Skin of body (tissue), 2 donors: Measurements from ENCODE around the gene NPB. TPM values are rescaled to one million over a fixed set of nuclear protein-coding genes. Genes with fewer than 3 reads are reported as not detected.

Experiments used
- DNase-seq: peaks from one replicate; lab custom pipeline; 2025; lab: John Stamatoyannopoulos, UW
- total RNA-seq: library from RNA; depleted of rRNA; stranded (reverse); fragments of >200 nt; gene quantifications from one replicate; pipeline ENCODE4 v1.2.3, GENCODE V29; 2014

Gene NPB
- 0.59 TPM for total RNA-seq

DNA sequence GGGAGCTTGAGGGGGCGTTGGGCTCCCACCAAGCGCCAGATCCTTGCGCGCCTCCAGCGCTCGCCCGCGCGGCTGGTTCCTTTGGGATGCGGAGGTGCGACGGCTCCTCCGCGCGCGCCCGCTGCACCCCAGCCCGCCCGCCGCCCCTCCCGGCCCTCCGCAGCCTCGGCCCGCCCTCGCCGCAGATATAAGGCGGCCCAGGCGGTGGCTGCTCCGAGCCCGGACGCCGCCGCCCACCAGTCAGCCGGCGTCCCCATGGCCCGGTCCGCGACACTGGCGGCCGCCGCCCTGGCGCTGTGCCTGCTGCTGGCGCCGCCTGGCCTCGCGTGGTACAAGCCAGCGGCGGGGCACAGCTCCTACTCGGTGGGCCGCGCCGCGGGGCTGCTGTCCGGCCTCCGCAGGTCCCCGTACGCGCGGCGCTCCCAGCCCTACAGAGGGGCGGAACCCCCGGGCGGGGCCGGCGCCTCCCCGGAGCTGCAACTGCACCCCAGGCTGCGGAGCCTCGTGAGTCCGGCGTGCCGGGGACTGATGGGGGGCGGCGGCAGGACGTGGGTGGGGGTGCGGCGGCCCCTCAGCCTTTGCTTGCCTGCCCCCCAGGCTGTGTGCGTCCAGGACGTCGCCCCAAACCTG, at the start of gene NPB:
Gene NPB, plus strand, starts transcription at position 216 of the 630 bp plus-strand sequence. Its CDS starts 40 bp downstream, at position 256.
- DNase-seq = no peak

DNA sequence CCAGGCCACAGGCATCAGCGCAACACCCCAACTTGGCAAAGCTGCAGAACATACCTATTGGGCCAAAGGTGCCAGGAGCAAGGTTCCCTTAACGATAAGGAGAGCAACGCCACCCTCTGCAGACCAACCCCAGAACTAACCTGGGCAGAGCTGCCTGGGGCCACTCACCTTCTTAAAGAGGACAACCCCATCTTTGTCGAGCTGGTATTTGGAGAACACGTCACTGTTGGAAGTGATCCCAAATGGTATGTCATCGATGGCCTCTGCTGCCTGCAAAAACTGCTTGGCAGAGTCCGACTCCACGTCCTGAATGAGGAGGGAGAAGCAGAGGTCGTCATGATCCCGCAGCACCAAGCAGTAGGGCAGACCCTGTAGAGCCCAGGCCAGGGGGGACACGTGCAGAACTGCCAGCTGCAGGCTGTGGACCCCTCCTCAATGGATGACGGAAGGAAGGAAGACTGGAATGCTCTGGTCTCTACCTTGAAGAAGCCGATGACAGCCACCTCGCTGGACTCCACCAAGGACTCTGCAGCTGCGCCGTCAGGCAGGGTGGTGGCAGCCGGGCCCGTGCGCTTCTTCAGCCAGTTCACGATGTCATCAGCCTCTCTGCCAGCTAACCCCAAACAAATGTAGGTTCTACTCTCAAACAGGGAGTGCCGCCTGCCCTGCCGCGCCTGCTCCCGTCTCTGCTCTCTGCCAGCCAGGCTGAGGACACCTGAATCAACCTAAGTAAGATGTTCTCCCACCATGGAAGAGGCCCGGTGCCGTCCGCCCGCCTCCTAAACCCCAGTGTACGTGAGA, 46.9 kb upstream of the NPB start:
- no peak for DNase-seq

DNA sequence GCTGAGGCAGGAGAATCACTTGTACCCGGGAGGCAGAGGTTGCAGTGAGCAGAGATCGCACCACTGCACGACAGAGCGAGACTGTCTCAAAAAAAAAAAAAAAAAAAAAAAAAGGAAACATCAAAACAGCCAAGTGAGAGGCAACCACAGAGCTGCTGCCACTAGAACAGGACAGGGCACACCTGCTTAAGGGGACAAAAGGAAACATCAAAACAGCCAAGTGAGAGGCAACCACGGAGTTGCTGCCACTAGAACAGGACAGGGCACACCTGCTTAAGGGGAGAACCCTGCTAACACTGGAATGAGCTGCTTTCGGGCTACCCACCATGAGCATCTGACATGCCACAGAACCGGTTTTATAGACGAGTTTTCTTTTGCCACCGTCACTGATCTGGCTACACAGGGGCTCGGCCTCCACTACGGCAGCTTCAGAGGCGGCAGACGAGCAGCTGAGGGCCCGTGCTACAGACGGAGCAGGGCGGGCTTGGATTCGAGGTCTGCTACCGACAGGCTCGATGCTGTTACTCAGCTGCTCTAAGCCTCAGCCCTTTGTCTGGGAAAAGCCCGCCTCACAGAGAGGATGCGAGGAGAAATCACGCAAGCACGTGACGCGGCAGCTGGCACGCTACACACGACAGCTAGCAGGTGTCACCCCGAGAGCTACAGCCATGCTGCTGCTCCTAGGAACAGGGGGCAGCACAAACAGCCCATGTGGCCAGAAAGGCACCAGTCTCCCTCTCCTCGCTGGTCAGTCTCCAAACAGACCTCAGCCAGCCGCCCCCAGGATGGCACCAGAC, 43.7 kb upstream of the NPB start:
- no peak for DNase-seq

DNA sequence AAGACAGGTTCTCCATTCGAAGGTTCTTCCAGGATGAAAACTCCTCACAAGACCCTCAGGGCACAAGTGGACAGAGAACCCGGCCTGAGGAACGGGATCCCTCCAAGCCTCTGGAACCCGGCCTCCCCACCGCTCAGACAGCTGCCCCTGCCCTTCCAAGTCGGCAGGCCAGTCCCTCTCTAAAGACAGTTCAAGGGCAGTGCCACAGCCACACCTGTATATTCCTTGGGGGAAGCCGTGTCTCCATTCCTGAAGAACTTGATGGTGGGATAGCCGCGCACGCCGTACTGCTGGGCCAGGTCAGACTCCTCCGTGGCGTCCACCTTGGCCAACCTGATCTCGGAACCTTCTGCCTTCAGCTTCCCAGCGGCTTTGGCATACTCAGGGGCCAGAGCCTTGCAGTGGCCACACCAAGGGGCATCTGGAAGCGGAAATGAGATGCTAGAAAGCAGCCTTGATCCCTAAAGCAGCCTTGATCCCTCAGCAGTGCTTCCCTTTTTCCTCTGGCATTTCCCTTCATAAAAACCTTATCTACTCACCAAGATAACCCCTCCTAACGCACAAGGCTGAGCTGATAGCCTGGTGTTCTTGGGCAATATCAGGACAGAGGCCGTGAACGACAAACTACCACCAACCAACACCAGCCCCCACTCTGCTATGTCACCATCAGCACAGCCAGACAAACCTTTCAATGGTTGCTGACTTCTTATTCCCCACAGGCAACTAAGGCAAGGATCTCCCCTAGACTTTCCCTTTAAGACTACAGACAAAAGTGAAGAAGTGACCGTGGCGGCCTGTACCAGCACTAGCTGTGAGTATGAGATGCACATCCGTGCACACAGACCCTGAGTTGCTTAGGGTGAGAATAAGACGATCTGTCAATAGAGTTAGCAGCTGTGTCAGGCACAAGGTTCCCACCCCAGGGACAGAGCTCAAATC, 42.8 kb upstream of the NPB start:
- no peak for DNase-seq

DNA sequence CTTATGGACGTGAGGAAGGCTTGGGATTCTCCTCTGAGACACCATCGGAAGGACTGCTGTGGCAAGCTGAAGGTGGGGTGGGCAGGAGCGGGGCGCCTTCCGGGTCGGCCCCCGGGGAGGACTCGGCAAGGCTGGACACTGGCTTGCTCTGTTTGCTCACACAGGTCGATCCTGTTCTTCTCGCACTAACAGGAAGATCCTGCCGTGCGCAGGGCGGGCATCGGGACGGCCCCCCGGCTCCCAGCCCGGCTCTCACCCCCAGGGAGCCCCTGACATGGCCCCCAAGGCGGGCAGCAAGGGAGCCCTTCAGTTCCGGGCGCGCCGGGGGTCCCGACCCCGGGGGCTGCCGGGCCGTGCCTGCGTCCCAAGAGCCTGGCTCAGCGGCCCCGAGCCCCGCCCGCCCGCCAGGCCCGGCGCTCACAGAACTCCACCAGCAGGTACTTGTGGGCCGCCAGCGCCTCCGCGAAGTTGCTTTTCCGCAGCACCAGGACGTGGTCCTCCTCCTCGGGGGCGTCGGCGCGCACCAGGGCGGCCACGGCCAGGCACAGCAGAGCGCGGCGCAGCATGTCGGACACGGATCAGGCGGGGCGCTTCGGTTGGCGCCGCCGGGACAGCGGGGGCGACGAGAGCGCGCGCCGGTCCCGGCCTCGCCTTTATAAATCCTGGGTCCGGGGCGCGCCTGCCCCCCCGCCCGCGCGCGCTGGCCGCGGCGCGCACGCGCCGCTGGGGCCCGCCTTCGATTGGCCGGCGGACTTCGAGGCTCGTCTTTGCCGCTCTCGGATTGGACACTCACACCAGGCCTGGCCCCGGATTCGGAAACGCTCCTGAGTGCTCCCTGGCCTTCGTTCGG, 41.9 kb upstream of the NPB start, which contains the start of gene P4HB:
Gene P4HB, minus strand, starts transcription at position 630 of the 850 bp plus-strand sequence. Its CDS starts 64 bp downstream, at position 566.
- no peak for DNase-seq

DNA sequence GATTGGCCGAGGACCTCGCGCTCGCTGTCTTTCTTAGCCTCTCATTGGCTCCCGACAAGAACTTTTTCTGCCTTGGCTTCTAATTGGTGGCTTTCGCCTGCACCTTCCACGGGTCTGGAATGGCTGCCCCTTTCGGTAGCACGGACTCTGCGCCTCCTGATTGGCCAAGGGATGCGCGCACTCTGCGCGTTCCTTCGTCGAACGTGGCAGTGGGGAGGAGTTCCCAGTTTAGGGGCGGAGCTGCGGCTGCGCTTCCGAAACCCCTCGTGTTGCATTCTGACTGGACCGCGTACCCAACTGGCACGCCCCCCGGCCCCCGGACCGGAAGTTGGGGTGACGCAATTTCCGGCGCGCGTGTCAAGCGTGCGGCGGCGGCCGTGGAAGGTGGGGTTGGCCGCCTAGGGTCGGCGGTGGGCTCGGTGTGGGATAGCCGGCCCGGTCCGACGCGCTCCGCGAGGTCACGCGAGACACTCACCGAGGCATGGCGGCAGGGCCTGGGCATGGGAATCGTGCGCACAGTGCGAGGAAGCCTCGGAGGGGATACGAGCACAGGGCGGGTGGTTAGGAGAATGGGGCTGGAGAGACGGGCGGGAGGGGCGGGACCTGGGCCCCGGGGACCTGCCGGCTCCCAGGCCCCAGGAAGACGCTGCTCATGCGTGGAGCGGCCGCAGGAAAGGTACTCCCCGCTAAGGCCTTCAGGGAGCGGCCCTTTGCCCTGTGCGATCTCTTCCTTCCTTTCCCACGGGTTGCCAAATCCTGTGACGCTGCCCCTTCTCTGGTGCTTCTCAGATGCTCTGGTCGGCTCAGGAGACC, 41.1 kb upstream of the NPB start:
- DNase-seq = peak; percentile 100

DNA sequence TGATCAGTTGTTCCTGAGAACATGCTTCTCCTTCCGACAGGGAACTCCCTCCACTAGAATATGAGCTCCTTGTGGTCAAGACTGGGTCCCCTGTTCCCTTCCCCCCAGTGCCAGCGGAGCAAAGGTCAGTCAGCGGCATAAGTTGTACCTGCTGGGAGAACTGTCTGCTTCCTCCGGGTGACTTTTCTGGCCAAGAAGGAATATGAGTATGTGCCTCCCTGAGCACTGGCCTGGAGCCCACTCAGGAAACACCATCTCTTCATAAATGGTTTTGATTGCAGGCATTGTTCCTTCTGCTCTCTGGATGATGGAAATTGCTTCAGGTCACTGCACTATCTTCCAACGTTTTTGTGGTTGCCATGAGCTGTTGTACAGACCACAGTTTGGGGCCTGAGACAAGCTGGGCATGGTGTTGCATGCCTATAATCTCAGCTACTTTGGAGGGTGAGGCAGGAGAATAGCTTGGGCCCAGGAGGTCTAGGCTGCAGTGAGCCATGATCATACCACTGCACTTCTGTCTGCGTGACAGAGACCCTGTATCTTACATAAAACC, 38.8 kb upstream of the NPB start:
- no peak for DNase-seq

DNA sequence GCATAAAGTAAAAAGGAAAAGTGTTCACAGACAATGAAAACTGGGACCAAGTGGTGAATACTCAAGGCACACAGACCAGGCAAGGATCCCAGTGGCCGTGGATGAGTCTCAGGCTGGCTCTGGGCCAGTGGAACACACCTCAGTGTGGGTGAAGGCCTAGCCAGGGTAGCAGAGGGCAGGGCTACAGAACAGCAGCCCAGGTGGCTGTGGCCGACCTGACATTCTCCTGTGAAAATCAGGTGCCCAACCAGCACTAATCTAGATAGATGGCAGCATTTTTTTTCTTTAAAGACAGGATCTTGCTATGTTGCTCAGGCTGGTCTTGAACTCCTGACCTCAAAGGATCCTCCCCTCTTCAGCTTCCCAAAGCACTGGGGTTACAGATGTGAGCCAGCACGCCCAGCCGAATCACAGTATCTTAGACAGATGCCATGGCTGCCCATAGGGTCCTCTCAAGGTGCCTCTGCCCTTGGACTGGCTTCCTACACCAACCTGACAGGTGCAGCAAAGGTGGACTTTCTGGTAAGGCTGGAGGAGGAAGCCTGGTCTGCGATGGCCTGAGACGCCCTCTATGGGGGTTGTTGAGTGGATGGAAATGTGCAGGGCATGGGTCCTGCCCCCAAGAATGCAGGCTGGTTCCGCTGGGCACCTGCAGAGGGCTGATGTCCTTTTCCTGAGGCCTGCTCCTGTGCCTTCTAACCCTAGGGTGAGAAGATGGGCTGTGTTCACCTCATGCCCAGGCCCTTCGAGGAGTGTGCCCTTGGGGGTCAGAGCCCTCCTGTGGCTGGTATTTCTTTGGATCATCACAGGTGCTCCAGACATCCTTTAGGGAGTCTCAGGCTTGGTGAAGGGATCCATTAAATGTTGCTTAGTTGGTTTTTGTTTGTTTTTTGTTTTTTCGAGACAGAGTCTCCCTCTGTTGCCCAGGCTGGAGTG, 37.9 kb upstream of the NPB start:
- no peak for DNase-seq

DNA sequence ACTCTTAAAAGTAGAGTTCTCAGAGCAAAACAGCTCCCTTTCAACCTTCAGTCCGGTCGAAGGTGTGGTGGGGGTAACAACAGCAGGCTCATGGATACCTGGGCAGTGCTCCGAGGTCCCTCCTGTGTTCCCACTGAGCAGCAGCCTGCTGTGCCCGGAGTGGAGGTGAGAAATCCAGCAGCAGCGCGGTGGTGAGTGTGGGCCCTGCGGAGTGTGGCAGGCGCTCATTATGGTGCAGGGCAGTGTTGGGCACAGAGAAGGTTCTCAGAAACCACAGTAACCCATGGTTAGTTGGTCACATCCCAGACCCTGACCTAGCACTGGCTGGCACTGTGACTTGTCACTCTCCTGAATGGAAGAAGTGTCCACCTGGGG, 36.7 kb upstream of the NPB start:
- DNase-seq = no peak

DNA sequence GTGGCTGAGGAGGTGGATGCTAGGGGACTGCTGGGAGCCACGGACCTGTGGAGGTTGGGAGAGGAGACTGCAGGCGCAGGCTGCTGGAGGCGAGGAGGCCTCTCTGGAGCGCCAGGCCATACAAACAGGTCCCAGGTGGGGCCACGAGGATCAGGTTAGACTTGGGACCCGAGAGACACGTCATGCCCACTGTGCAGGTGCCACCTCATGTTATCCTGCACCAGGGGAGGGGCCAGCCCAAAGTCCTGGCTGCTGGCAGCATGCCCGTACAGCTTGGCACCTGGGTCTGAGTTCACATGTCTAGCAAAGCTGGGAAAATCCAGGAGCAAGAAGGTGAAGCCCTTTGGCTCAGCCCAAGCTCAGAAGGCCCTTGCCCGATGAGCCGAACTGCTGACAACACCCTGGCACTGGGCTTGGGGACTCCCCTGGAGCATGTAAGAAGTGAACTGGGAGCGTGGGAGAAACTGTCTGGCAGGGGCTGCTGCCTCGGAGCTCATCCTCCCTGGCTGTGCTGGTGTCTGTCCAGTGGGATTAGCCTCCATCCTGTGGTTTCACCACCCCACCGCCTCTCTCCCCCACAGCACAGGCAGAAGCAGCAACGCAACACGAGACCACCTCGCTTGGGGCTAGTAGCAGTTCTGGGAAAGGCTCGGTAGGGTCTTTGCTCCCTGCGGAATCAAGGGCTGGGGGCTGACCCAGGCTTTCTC, 36.2 kb upstream of the NPB start:
- DNase-seq = no peak

DNA sequence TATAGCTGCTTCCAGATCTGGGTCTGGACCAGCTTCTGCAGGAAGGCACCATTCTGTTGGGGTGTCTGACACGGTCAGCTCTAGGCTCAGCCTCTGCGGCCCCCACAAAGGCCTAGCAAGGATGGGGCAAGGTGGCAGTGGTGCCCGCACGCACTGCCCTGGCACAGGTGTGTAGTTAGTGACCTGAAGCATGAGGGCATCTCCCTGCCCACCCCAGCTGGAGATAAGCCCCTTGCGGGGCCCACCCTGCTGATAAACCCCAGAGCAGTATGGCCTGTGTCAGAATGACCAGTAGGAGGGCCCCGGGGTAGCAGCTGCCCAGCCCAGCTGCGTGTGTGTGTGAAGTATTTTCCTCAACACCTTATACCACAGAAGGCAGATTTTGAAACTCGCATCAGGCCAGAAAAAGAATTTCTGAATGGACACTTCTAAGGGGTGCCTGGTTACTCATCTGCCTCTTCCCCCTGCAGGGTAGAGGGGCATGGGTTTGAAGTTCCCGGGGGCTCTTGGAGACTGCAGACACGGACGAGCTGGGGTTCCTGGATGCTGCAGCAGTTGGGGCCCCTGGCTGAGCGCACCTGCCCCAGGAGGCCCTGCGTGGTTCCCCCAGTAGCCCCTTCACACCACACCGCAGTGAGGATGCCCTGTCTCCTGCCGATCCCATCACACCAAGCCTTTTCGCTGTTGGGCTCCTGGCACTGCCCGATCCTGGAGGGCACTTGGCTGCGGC, 35.4 kb upstream of the NPB start:
- no peak for DNase-seq

DNA sequence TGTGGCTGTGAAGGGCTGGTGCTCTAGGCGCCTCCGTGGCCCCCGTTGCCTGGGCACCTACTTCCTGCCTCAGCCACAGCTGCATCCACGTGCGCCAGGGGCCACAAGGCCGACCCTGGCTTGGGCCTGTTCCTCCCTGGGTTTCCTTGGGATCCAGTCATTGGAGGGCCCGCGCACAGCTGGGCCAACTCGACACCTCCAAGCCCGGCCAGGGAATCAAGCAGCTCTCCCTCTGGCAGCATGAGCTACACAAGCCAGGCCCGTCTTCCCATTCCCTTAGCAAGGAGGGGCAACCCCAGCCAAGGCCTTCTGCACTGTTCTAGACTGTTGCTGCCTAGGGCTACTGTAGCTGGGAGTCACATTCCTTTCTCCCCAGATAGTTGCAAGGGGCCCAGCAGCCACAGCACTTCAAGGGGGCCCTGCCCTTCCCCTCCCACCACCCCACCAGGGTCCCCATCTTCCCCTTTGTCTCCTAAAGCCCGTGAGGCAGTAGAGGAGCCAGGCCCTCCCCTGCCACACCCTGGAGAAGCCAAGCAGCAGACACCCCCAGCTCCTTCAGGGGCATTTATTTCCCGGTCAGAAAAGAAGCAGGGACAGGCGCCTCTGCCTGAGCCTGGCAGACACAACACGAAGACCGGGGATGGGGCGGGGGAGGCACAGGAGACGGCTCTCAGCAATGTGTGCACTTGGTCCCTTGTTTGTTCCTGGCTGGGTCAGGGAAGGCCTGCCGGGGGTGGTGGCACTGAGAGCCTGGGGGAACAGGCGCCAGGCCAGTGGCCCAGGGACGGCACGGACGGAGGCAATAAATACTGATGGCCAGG, 34.7 kb upstream of the NPB start:
- no peak for DNase-seq

DNA sequence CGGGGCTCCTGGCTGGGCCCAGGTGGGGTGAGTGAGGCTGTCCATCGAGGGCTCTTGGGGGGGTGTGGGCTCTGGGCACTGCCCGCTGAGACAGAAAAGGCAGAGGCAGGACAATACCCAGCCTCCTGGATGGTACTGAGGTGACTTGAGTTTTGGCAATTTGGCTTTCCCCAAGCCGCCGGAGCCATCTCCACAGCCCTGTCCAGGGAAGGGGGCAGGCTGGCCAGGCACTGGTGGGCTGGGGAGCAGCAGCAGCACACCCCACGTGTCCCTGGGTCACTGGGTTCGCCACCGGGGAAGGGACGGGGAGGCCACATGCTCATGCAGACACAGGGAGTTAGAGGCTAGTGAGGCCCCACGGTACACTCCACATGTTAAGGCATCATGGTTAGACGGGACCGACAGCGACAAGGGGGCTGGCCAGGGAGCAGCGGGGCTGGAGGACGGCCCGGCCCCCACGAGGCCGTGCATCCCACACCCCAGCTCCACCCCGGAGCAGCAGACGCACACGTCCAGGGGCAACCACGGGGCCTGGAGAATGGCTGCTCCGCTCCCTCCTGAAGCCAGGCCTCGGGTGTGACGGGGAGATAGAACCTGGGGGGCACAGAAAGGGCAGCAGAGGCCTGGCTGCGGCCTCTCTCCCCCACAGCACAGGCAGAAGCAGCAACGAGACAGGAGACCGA, 33.9 kb upstream of the NPB start:
- DNase-seq = no peak

DNA sequence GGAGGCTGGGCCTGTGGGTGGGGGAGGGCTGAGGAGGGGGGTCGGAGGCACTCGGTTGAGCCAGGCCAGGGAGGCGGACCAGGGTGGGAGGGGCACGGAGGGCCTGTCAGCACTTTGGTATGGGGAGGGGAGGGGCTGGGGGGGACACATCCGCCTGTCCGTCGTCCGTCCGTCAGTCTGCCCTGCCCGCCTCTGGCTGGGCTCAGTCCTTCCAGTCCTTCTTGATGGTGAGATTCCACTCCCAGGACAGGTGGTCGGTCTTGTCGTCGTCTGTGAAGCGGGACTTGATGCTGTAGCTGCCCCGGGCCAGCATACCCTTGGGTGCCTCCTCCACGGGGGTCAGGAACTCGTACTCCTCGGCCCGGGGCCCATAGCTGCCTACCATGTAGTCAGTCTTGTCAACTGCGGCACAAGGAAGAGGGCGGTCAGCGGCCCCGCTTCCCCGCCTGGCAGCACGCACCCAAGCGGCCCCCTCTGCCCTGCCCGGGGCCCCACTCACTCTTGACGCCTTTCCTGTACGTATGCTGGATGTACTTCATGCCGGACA, 33.3 kb upstream of the NPB start:
- DNase-seq = no peak
